ENCODE measurements around the gene KDM2B.

The KDM2B gene

GRCh38 chr12:121525411-121525810 lies 55.4 kb downstream of the KDM2B start:
- no peak for DNase-seq

GRCh38 chr12:121524196-121524916 lies 56.5 kb downstream of the KDM2B start:
- no peak for DNase-seq

GRCh38 chr12:121523741-121524140 lies 57.1 kb downstream of the KDM2B start:
- no peak for DNase-seq

- no peak for DNase-seq
These were observed 57.9 kb downstream of the KDM2B start for GRCh38 chr12:121522971-121523370.

- DNase-seq, result no peak
These were observed 60.2 kb downstream of the KDM2B start for GRCh38 chr12:121520586-121521086.

- no peak for DNase-seq
These were observed 60.7 kb downstream of the KDM2B start for GRCh38 chr12:121520119-121520518.

GRCh38 chr12:121519227-121519626 lies 61.6 kb downstream of the KDM2B start:
- DNase-seq, result no peak

GRCh38 chr12:121518656-121519055 lies 62.2 kb downstream of the KDM2B start:
- DNase-seq, result no peak

- no peak for DNase-seq
These were observed 64.3 kb downstream of the KDM2B start for GRCh38 chr12:121516437-121517011.

- DNase-seq, result no peak
These were observed 65.2 kb downstream of the KDM2B start for GRCh38 chr12:121515615-121516014.

- DNase-seq, result peak; percentile 52
These were observed 66.6 kb downstream of the KDM2B start for GRCh38 chr12:121514184-121514742.

- DNase-seq, result peak; percentile 34
These were observed 67.2 kb downstream of the KDM2B start for GRCh38 chr12:121513464-121514183.

- no peak for DNase-seq
These were observed 68.3 kb downstream of the KDM2B start for GRCh38 chr12:121512561-121512960.

GRCh38 chr12:121511916-121512315 lies 68.9 kb downstream of the KDM2B start:
- DNase-seq, result no peak

GRCh38 chr12:121509339-121509738 lies 71.5 kb downstream of the KDM2B start:
- DNase-seq, result no peak

GRCh38 chr12:121508533-121508932 lies 72.3 kb downstream of the KDM2B start:
- no peak for DNase-seq

- no peak for DNase-seq
These were observed 72.8 kb downstream of the KDM2B start for GRCh38 chr12:121507984-121508383.

GRCh38 chr12:121507245-121507644 lies 73.6 kb downstream of the KDM2B start:
- no peak for DNase-seq

- no peak for DNase-seq
These were observed 75.3 kb downstream of the KDM2B start for GRCh38 chr12:121505513-121505912.

GRCh38 chr12:121504505-121504904 lies 76.3 kb downstream of the KDM2B start:
- no peak for DNase-seq

- no peak for DNase-seq
These were observed 77.4 kb downstream of the KDM2B start for GRCh38 chr12:121503395-121503794.

GRCh38 chr12:121501946-121502345 lies 78.9 kb downstream of the KDM2B start:
- DNase-seq, result peak; percentile 24

Measured in CD4-positive, alpha-beta T cell treated with Interleukin-15 for 1 hour (primary cell).